ENCODE data around the gene GIMAP2.
"Not testable (repeated sequence)": the region's sequence is repeated elsewhere in the genome, so short reads cannot be mapped to it uniquely, and the experiment has no call there.

The GIMAP2 gene

DNA sequence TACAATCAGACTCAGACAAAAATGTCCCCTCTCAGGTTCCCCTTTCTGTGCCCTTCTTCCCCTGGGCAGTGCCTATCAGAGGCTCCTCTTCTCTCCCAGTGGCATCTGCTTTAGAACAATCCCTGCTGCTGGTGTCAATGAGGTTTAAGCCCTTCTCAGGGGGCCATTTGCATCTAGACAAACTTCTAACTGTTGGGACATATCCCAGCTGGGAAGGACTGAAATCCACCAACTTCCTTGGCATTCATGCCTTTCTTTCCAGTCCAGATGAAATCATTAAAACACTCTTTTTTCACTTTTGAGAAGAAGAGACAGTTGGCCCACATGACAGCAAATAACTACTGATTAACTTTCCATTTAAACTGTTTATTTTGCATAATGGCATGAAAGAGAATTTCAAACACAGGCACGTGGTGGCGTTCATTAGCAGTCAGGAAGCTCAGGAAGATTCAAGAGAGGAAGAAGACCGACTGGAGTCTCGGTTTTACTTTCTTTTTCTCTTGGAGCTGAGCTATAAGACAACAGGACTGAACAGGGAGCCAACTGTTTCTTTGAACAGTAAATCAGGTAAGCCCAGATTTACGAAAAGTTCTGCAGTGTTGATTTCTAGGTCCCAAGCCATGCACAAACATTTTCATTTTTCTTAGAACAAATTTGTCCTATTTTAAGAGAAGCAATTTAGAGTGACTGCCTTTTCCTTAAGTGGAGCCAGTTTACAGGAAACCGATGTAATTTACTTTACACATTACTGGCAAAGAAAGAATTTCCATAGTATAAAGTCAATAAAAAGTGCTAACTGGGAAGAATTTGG, at the start of gene GIMAP2:
Gene GIMAP2, plus strand, starts transcription at position 488 of the 811 bp plus-strand sequence. CDS start 1,354 bp downstream, outside the sequence.
- no peak for DNase-seq

GRCh38 chr7:150641854-150642253, 43.7 kb upstream of the GIMAP2 start:
- no peak for DNase-seq

DNA sequence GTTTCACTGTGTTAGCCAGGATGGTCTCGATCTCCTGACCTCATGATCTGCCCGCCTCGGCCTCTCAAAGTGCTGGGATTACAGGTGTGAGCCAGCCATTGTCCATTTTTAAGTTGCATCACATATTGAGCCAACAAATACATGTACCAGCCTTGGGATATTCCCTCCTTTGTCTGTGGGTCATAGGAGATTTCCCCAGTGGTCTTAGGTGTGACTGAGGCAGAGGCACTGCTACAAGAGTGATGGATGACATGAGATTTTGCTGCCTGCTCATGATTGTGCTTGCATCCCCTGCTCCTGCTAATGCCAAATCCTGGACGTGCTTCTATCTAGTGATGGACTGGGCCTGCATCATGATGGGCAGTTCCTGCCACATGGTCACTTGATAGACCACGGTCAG, 42.6 kb upstream of the GIMAP2 start:
- no peak for DNase-seq

GRCh38 chr7:150645259-150646020, 40.1 kb upstream of the GIMAP2 start:
- DNase-seq, result no peak

GRCh38 chr7:150648353-150649079, 37.0 kb upstream of the GIMAP2 start:
- DNase-seq, result no peak

GRCh38 chr7:150649080-150649385, 36.5 kb upstream of the GIMAP2 start:
- no peak for DNase-seq

DNA sequence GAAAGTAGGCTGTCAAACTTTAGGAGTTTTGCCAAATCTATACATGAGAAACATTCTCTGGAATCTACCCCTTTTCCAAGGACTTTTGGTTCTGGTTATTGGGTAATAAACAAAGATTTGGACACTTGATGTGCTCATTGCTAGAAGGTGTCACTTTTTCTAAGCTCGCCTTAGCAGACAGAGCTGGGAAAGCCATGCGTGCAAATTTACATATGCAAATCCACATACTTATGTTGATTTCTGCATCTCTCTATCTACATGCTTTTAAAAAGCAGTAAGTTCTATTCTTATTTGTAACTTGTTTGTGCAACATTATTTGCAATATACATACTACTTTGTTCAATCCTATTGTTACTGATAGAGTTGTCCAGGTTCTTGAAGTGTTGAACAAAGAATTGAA, 30.8 kb upstream of the GIMAP2 start:
- DNase-seq, result no peak

- no peak for DNase-seq
These were observed 29.5 kb upstream of the GIMAP2 start for GRCh38 chr7:150656047-150656446.

GRCh38 chr7:150657526-150657925, 28.0 kb upstream of the GIMAP2 start:
- no peak for DNase-seq

- DNase-seq, result no peak
These were observed 24.4 kb upstream of the GIMAP2 start for GRCh38 chr7:150660939-150661613.

- not testable (repeated sequence) for DNase-seq
These were observed 22.7 kb upstream of the GIMAP2 start for GRCh38 chr7:150662821-150663220.

DNA sequence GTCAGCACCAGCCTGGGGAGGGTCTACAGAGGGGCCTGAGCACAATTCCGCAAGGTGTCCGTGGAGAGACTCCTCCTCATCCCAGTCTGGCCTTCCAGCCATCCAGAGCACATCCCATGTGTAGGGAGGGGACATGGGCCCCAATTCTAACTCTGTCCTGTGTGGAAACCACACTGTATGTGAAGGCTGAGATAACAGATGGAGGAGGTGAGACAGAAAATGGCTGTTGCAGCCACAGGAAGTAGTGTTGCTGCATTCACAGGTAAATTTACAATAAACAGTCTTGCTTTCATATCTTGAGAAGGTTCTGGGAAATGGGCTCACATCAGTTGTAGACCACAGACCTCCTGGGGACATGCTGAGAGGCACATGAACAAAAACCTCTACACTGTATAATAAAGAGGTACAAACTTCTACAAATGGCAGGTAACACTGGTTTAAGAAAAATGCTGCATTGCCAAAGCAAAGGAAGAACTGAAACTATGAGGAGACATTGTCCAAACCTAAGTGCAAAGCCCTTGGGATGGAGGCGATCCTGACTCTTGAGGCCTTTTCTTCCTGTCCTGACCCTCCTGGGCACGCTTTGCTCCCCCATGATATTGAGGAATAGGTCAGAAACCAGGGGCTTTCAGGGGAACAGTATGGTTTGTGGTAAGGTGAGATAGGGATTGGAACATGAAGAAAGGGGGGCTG, 21.6 kb upstream of the GIMAP2 start:
- no peak for DNase-seq

- DNase-seq, result no peak
These were observed 20.3 kb upstream of the GIMAP2 start for GRCh38 chr7:150665089-150665748.

- no peak for DNase-seq
These were observed 19.6 kb upstream of the GIMAP2 start for GRCh38 chr7:150665896-150666295.

DNA sequence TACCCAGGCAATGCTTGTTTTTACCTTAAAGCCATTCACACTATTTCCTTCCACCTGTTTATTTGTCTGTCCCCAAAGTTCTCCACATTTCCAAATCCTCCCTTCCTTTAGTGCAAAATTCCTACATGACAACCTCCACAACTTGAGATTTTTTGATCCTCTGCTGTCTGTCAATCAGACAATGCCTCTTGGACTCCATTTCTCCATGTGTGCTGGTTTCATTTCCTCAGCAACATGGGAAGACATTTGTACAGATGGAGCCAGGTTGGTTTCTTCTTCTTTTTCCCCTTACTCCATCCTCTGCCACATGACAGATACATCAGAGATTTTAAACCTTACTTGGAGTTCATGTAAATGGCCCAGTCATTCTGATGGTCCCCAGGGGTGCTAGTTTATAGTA, 19.1 kb upstream of the GIMAP2 start:
- DNase-seq, result no peak

DNA sequence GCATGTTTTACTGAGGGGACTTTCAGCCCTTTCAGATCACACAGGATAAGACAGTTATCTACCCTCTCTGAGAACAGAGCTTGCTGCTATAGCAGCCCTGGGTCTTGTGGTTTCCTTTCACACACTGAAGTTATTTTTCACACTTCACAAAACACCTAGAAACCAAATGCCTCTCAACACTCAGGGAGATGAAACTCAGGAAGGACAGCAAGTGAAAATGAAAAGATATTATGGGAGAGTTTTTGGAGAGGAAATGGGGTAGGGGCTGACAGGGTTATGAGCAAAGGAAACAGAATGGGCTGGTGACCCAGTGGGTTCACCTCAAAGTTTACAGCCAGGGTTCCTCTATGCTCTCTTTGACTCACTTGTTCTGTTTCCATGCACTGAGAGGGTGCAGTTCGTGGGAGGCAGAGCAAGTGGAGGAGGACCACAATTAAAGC, 17.0 kb upstream of the GIMAP2 start:
- DNase-seq, result no peak

DNA sequence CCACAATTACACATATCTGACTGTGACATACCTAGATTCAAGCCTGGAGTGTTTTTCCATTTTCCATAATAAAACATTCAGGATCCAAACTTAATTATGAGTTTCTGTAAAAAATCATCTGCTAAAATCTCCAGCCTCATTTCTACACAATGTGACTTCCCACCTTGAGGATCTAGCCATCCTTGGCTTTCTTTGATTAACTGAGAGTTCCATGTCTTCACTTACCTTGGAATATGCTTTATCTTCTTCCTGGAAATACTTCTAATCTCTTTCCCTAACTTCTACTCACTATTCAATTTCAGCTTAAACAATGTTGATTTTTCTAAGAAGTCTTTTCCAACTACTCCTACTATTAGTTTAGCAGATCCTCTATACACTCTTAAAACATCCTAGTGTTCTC, 16.5 kb upstream of the GIMAP2 start:
- DNase-seq, result no peak

GRCh38 chr7:150671798-150672585, 13.5 kb upstream of the GIMAP2 start:
- DNase-seq, result not testable (repeated sequence)

GRCh38 chr7:150675714-150676113, 9.8 kb upstream of the GIMAP2 start:
- DNase-seq, result no peak

DNA sequence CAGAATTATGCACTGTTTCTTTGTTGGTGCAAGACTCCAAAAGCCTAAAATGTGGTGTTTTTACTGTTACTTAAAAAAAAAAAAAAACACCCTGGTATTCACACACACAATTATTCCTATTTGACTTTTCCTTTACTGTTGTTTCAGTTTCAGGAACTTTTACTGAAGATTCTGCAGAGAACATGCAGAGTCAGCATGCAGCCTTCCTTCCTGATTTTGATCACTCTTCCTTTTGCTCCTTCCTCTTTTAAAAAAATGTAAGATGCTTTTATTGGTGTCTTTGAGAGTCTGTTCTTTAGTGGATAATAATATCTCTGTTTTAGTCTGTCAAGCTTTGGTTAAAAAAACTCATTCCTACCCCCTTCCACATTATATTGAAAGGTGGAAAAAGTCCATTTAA, 9.2 kb upstream of the GIMAP2 start:
- not testable (repeated sequence) for DNase-seq

GRCh38 chr7:150676854-150677253, 8.7 kb upstream of the GIMAP2 start:
- DNase-seq, result not testable (repeated sequence)
